Activated naive CD4-positive, alpha-beta T cell treated with anti-CD3 and anti-CD28 coated beads, Interleukin-2, amount 10 ng/mL, durations not matched to agents 5 hours and 36 hours (primary cell): ENCODE results near the gene DHRS3. TPM values are rescaled to one million over a fixed set of nuclear protein-coding genes. Genes with fewer than 3 reads are reported as not detected.

ENCODE experiments used
- microRNA-seq: library from miRNA; unstranded; fragments of <30 nt; microRNA quantifications from one replicate; pipeline ENCODE4 v1.2.0, GENCODE V29; 2022; ENCODE audit warnings: borderline microRNAs expressed, borderline replicate concordance
- total RNA-seq, 2 experiments: library from RNA; stranded (reverse); gene quantifications; one replicate each; pipeline ENCODE4 v1.2.3, GENCODE V29; 2021

DHRS3 gene, protein sequence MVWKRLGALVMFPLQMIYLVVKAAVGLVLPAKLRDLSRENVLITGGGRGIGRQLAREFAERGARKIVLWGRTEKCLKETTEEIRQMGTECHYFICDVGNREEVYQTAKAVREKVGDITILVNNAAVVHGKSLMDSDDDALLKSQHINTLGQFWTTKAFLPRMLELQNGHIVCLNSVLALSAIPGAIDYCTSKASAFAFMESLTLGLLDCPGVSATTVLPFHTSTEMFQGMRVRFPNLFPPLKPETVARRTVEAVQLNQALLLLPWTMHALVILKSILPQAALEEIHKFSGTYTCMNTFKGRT
- total RNA-seq, result 10 to 100 TPM; 67.5 to 74.3 TPM

GRCh38 chr1:12617901-12618660, at the start of gene DHRS3:
TSS of gene DHRS3 (minus strand) at chr1:12618210. CDS start at chr1:12617348, 862 bp downstream.

DNA sequence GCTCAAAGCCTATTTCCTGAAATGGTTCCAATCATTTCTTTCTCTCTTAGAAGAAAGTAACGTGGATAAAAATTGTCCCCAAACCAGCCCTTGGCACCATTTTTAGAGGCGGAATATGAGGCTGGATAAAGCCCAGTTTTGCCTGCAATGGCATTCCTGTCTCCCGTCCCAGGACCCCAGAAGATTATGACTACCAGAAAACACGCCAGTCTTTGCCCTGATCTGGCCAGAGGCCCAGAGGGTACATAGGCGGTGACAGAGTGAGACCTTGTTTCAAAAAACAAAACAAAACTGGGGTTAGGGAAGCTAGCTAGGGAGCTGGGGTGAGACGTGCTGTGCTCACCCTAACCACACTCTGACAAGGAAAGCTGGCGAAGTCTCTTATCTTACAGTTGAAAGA, 25.8 kb upstream of the DHRS3 start, which contains the start of gene AADACL4:
TSS of gene AADACL4 (plus strand) at position 301 of the 400 bp plus-strand sequence. CDS start 462 bp downstream, outside the sequence.

Small RNAs within 50 kb of the gene (microRNA-seq; reads per million reads assigned to microRNA genes)
- gene MIR6730, result not detected

Other genes with a start within 250 kb of the DHRS3 start
- not detected for gene AADACL4, start 25.9 kb upstream of the DHRS3 start, total RNA-seq
- not detected for gene AADACL3, start 97.9 kb upstream of the DHRS3 start, total RNA-seq
- not detected for gene CFAP107, start 128.0 kb upstream of the DHRS3 start, total RNA-seq
- not detected for gene PRAMEF12, start 155.5 kb upstream of the DHRS3 start, total RNA-seq
- gene PRAMEF1, start 173.2 kb upstream of the DHRS3 start, total RNA-seq, result not detected
- not detected for gene PRAMEF11, start 213.2 kb upstream of the DHRS3 start, total RNA-seq
- not detected for gene HNRNPCL1, start 230.5 kb upstream of the DHRS3 start, total RNA-seq
- gene PRAMEF2, start 238.9 kb upstream of the DHRS3 start, total RNA-seq, result not detected